Tibial nerve (tissue), 4 donors: ENCODE data around the gene BNC2. TPM values are rescaled to one million over a fixed set of nuclear protein-coding genes. Genes with fewer than 3 reads are reported as not detected.

ENCODE experiments used
- DNase-seq, 2 donors: peaks; one replicate each; pipeline ENCODE4 v3.0.0-alpha.2; 2019; ENCODE audit warnings: low spot score in 2 of 2
- H3K27ac ChIP-seq, 4 donors: fragments of 200-600 bp; sonication (generic) in 3 of 4; one replicate each; pipeline ENCODE4 v1.5.1; 2017 to 2019; ENCODE audit warnings: mild to moderate bottlenecking in 1 of 4
- H3K27me3 ChIP-seq, 2 donors: fragments of 200-600 bp; sonication (generic) in 1 of 2; one replicate each; pipeline versions ENCODE4 v1.5.1 to v1.6.0; 2017 to 2019
- H3K36me3 ChIP-seq, 3 donors: fragments of 200-600 bp; sonication (generic); one replicate each; pipeline ENCODE4 v1.5.1; 2018 to 2019
- H3K4me1 ChIP-seq, 4 donors: fragments of 200-600 bp; sonication (generic) in 3 of 4; one replicate each; pipeline ENCODE4 v1.5.1; 2017 to 2019
- H3K4me3 ChIP-seq, 4 donors: fragments of 200-600 bp; sonication (generic) in 3 of 4; one replicate each; pipeline ENCODE4 v1.5.1; 2017 to 2019; ENCODE audit warnings: mild to moderate bottlenecking in 1 of 4, moderate library complexity in 1 of 4
- H3K9me3 ChIP-seq, 4 donors: fragments of 200-600 bp; sonication (generic) in 3 of 4; one replicate each; pipeline ENCODE4 v1.5.1; 2017 to 2019
- CTCF ChIP-seq, 5 experiments: fragments of 200-600 bp in 3 of 5; fragments of 450-650 bp in 2 of 5; sonication (generic) in 3 of 5; IDR thresholded peaks; one replicate each; pipeline ENCODE4 v1.5.1; 2016 to 2019; ENCODE audit warnings: antibody characterized with exemption in 5 of 5, mild to moderate bottlenecking in 3 of 5, moderate library complexity in 2 of 5
- EP300 ChIP-seq, 2 donors: sonication (generic); formaldehyde crosslinking; IDR thresholded peaks; one replicate each; pipeline ENCODE4 v1.6.1; 2017; ENCODE audit warnings: antibody characterized with exemption in 2 of 2, mild to moderate bottlenecking in 1 of 2
- POLR2A ChIP-seq, 2 donors: fragments of 450-650 bp; IDR thresholded peaks; one replicate each; pipeline ENCODE4 v1.6.1; 2017; ENCODE audit warnings: antibody characterized with exemption in 2 of 2, mild to moderate bottlenecking in 2 of 2, moderate library complexity in 2 of 2
- WGBS, 2 donors: methylation state at CpG; one replicate each; pipeline ENCODE4 v1.1.5; 2018; 5-methylcytosine and 5-hydroxymethylcytosine counted together
- total RNA-seq, 4 donors: library from RNA; depleted of rRNA; stranded (reverse); fragments of >200 nt; gene quantifications; one replicate each; pipeline ENCODE4 v1.1.0, GENCODE V29; 2016

BNC2 gene
- total RNA-seq, 4 donors from 2014 or later, result 69.9 to 89.6 (median 88.4) TPM

- WGBS, 2 donors, result 52 to 53% methylated on average over 13 of the region's 13 CpGs
- Histone ChIP-seq H3K36me3 (no peaks in the 10 kb centered on the region), H3K27ac (peak overlapping the region in 3 of 4 donors; percentile 14 to 72 (median 62)), H3K27me3 (no peaks in the 10 kb centered on the region), H3K9me3 (no peaks in the 10 kb centered on the region), H3K4me1 (peaks cover 0 to 24% (median 7%) of the 10 kb centered on the region in 4 donors), H3K4me3 (peak overlapping the region in 3 of 4 donors; percentile 2 to 34 (median 16))
- peak in 1 of 2 donors; percentile 38 for DNase-seq
- TF ChIP-seq EP300 (IDR thresholded peaks at IDR 0.05) (no peak), POLR2A (IDR thresholded peaks at IDR 0.05) (no peak), CTCF (IDR thresholded peaks at IDR 0.05) (no peak)
Observed at GRCh38 chr9:16653491-16654399, 216.7 kb downstream of the BNC2 start.

DNA sequence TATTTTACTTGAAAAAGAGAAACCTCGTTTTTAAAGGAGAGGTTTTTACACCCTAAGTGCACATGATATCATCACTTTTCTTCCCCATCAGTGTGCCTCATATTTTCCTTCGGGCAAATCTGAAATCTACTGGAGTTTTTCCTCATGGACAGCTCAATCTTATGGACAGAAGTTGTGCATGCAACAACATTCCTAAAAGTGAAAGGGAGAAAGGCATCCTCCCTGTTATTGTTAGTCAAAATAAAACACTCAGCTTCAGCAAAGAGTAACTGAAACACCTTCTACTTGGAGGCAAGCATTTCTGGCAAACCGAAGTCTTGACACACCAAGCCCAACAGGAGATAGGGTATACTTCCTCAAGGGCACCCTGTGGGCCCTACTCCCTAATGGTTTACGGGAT is 217.9 kb downstream of the BNC2 start:
- H3K9me3 ChIP-seq, result no peaks in the 10 kb centered on the region
- no peaks in the 10 kb centered on the region for H3K27me3 ChIP-seq
- peak overlapping the region in 2 of 4 donors; percentile 62 to 72 for H3K27ac ChIP-seq
- peaks cover 0 to 19% (median 7%) of the 10 kb centered on the region in 4 donors for H3K4me1 ChIP-seq
- H3K36me3 ChIP-seq, result no peaks in the 10 kb centered on the region
- 51 to 61% methylated on average over 4 of the region's 4 CpGs for WGBS, 2 donors
- no peak for DNase-seq
- H3K4me3 ChIP-seq, result no peak overlapping the region
- TF ChIP-seq EP300 (IDR thresholded peaks at IDR 0.05) (no peak), POLR2A (IDR thresholded peaks at IDR 0.05) (no peak), CTCF (IDR thresholded peaks at IDR 0.05) (no peak)

GRCh38 chr9:16651446-16651964 is 219.0 kb downstream of the BNC2 start:
- no peaks in the 10 kb centered on the region for H3K27me3 ChIP-seq
- WGBS, 2 donors, result 78 to 80% methylated on average over 5 of the region's 5 CpGs
- peaks cover 0 to 11% (median 5%) of the 10 kb centered on the region in 4 donors for H3K4me1 ChIP-seq
- TF ChIP-seq CTCF (IDR thresholded peaks at IDR 0.05), result no peak
- TF ChIP-seq POLR2A (IDR thresholded peaks at IDR 0.05), result no peak
- TF ChIP-seq EP300 (IDR thresholded peaks at IDR 0.05), result no peak
- no peaks in the 10 kb centered on the region for H3K36me3 ChIP-seq
- H3K4me3 ChIP-seq, result no peak overlapping the region
- H3K9me3 ChIP-seq, result no peaks in the 10 kb centered on the region
- H3K27ac ChIP-seq, result no peak overlapping the region
- DNase-seq, result no peak

DNA sequence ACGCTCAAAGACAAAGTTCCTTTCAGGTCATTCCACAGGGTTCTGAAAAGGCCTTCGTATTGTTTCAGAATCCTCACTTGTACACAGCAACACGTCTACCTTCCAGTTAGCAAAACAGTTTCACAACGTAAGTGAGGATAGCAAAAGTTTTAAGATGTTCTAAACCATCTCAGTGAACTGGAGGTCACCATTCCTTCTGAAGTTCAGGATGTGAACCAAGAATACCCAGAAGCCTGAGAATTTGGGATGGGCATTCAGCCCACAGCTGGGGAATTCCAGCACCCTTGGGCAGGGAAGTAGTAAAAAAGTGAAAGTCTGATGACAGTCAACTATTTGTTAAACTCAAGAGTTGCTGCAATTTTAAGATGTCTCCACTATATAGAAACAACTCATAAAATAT is 224.5 kb downstream of the BNC2 start:
- H3K4me1 ChIP-seq, result peaks cover 0 to 4% (median 2%) of the 10 kb centered on the region in 4 donors
- H3K36me3 ChIP-seq, result no peaks in the 10 kb centered on the region
- TF ChIP-seq CTCF (IDR thresholded peaks at IDR 0.05), result no peak
- no peak for TF ChIP-seq POLR2A (IDR thresholded peaks at IDR 0.05)
- peak in 1 of 2 donors; percentile 53 for TF ChIP-seq EP300 (IDR thresholded peaks at IDR 0.05)
- peak overlapping the region in 2 of 4 donors; percentile 36 to 69 for H3K27ac ChIP-seq
- H3K4me3 ChIP-seq, result no peak overlapping the region
- H3K9me3 ChIP-seq, result no peaks in the 10 kb centered on the region
- no peaks in the 10 kb centered on the region for H3K27me3 ChIP-seq
- DNase-seq, result no peak
- WGBS, 2 donors, result 71 to 76% methylated on average over 4 of the region's 4 CpGs
